Measurements from ENCODE around the gene UGT2B17. TPM values are rescaled to one million over a fixed set of nuclear protein-coding genes. Genes with fewer than 3 reads are reported as not detected.
"Not testable (repeated sequence)": the region's sequence is repeated elsewhere in the genome, so short reads cannot be mapped to it uniquely, and the experiment has no call there.

UGT2B17 gene
- total RNA-seq = not detected

DNA sequence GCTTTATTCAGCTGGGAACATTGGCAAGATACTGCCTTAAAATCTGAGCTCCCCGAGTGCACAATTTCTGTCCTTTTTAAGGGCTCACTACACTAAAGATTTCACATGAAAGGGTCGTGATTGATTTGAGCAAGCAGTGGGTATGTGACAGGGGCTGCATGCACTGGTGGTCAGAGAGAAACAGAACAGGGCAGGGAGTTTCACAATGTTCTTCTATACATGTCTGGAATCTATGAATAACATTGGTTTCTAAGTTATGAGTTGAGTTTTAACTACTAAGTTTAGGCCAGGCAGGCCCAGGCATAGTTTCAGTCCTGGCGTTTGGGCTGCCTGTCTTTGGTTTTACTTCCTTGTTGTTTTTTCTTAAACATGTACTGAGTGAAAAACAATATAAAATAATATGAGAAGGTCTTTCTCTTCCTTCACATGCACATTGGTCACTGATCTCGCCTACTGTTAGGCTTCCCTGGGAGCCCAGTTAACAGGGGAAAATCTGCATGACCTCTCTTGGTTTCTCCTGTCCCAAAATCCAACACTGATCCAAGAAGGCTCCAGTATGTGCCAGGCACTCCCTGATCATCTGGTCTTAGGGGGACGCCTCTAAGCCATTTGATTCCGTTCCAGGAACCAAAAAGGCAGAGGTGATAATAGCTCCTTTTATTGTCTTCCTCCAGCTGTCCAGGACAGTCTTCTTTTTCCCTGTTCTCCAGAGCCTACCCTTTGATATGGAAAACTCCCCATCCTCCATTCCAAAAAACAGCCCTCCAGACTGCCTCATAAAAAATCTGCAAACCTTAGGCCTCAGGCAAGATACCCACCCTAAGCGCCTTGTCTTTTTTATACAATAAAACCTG is at the start of gene UGT2B17:
UGT2B17 (minus strand) TSS at position 51 of the 854 bp plus-strand sequence. CDS start 7,838 bp downstream, outside the sequence.
- no peaks in the 10 kb centered on the region for H3K36me3 ChIP-seq

DNA sequence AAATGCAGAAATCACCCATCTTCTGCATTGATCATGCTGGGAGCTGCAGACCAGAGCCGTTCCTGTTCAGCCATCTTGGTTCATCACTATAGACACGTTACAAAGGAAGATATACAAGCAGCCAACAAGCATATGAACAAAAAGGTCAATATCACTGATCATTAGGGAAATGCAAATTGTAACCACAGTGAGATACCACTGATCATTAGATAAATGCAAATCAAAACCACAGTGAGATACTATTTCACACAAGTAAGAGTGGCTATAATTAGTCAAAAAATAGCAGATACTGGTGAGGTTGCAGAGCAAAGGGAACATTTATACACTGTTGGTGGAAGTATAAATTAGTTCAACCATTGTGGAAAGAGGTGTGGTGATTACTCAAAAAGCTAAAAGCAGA is 46.6 kb upstream of the UGT2B17 start:
- not testable (repeated sequence) for H3K27me3 ChIP-seq (replicated peaks; ENCODE audit: insufficient read depth); DNase-seq (ENCODE audit: low spot score); H3K4me3 ChIP-seq; ATAC-seq (ENCODE audit: insufficient number of reproducible peaks, low FRiP score, low read depth); H3K4me1 ChIP-seq (ENCODE audit: control insufficient read depth in 1 of 2, low read depth in 2 of 2); H3K27ac ChIP-seq; H3K9me3 ChIP-seq; H3K36me3 ChIP-seq

More for the DNA sequence above, at the start of gene UGT2B17:
- Histone ChIP-seq H3K9me3 (no peaks in the 10 kb centered on the region), H3K27me3 (replicated peaks; ENCODE audit: insufficient read depth) (no peaks in the 10 kb centered on the region), H3K27ac (no peak within 1 kb of the TSS), H3K4me3 (no peak within 1 kb of the TSS), H3K4me1 (ENCODE audit: control insufficient read depth in 1 of 2, low read depth in 2 of 2) (no peaks in the 10 kb centered on the region)
- no peak for DNase-seq (ENCODE audit: low spot score)
- TF ChIP-seq CTCF (IDR thresholded peaks at IDR 0.05) = no peak
- ATAC-seq (ENCODE audit: insufficient number of reproducible peaks, low FRiP score, low read depth) = no peak

DNA sequence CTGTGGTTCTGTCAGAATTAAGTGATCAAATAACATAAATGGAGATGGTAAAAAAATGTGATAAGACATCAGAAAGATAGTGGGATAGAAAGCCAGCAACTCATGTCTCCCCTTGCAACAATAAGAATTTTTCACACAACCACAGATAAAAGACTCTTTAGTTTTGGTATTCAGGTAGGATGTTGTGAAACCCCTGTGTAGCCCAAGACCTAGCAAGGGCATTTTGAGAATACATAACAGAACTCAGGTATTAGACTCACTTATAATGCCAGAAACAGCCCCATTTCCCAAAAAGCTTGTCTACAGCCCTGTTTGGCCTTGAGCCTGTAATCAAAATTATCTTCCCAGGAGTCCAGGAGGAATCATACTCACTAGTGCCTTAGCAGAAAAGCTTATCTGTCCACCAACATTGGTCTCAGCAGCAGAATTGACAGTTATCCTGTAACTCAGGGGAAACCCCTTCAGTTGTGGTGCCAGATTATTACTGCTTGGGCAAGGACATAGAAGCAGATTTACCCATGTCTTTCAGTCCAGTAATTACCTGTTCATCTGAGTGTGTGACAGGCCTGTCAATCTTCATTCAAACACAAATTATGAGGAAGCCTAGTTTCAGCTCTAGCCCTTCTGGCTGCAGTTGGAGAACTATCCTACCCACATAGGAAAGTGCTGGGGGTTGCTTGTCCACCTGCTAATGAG is 41.0 kb upstream of the UGT2B17 start:
- H3K27me3 ChIP-seq (replicated peaks; ENCODE audit: insufficient read depth) = no peaks in the 10 kb centered on the region
- no peaks in the 10 kb centered on the region for H3K36me3 ChIP-seq
- ATAC-seq (ENCODE audit: insufficient number of reproducible peaks, low FRiP score, low read depth) (no peak), DNase-seq (ENCODE audit: low spot score) (no peak)
- TF ChIP-seq CTCF (IDR thresholded peaks at IDR 0.05) = no peak
- H3K4me1 ChIP-seq (ENCODE audit: control insufficient read depth in 1 of 2, low read depth in 2 of 2) = no peaks in the 10 kb centered on the region
- H3K27ac ChIP-seq = no peak overlapping the region
- H3K9me3 ChIP-seq = no peaks in the 10 kb centered on the region
- no peak overlapping the region for H3K4me3 ChIP-seq

GRCh38 chr4:68615699-68616422 is 39.7 kb upstream of the UGT2B17 start:
- H3K4me3 ChIP-seq = no peak overlapping the region
- ATAC-seq (ENCODE audit: insufficient number of reproducible peaks, low FRiP score, low read depth) = no peak
- no peaks in the 10 kb centered on the region for H3K27me3 ChIP-seq (replicated peaks; ENCODE audit: insufficient read depth)
- H3K36me3 ChIP-seq = no peaks in the 10 kb centered on the region
- H3K9me3 ChIP-seq = no peaks in the 10 kb centered on the region
- no peak for TF ChIP-seq CTCF (IDR thresholded peaks at IDR 0.05)
- DNase-seq (ENCODE audit: low spot score) = no peak
- H3K4me1 ChIP-seq (ENCODE audit: control insufficient read depth in 1 of 2, low read depth in 2 of 2) = no peaks in the 10 kb centered on the region
- H3K27ac ChIP-seq = no peak overlapping the region

DNA sequence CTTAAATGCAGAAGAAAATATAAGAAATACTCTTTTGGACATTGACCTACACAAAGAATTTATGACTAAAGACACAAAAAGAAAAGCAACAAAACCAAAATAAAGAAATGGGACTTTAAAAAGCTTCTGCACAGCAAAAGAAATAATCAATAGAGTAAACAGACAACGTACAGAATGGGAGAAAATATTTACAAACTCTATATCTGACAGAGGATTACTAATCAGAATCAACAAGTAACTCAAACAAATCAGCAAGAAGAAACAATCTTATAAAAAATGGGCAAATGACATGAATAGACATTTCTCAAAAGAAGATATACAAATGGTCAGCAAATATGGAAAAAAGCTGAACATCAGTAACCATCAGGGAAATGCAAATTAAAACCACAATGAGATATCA is 37.6 kb upstream of the UGT2B17 start:
- DNase-seq (ENCODE audit: low spot score) (no peak), ATAC-seq (ENCODE audit: insufficient number of reproducible peaks, low FRiP score, low read depth) (no peak)
- no peaks in the 10 kb centered on the region for H3K36me3 ChIP-seq
- no peak overlapping the region for H3K27ac ChIP-seq
- no peaks in the 10 kb centered on the region for H3K9me3 ChIP-seq
- no peaks in the 10 kb centered on the region for H3K27me3 ChIP-seq (replicated peaks; ENCODE audit: insufficient read depth)
- no peaks in the 10 kb centered on the region for H3K4me1 ChIP-seq (ENCODE audit: control insufficient read depth in 1 of 2, low read depth in 2 of 2)
- TF ChIP-seq CTCF (IDR thresholded peaks at IDR 0.05) = no peak
- H3K4me3 ChIP-seq = no peak overlapping the region
